Epithelial cell of proximal tubule (primary cell): ENCODE measurements around the gene CWC27. TPM values are rescaled to one million over a fixed set of nuclear protein-coding genes. Genes with fewer than 3 reads are reported as not detected.
A peak's percentile ranks its signal among the peaks of the same experiment; 100 is the strongest.

ENCODE experiments used
- DNase-seq: peaks from one replicate; pipeline ENCODE4 v3.0.0-alpha.2; 2011; ENCODE audit warnings: low read depth
- H3K4me3 ChIP-seq: 2 replicates; pipeline ENCODE4 v1.5.1; 2011; ENCODE audit warnings: low read depth, mild to moderate bottlenecking, low read length
- total RNA-seq: library from RNA; depleted of rRNA; stranded (reverse); fragments of >200 nt; gene quantifications from 2 replicates; pipeline ENCODE4 v1.2.3, GENCODE V29; 2015
- TF ChIP-seq, protein P1 (sequence below): conservative IDR thresholded peaks from 2 replicates; pipeline ENCODE4 v1.5.1; 2012; ENCODE audit warnings: low read depth, mild to moderate bottlenecking, low read length

The CWC27 gene
- total RNA-seq, 1 donor from 2014 or later: 17.6 TPM

DNA sequence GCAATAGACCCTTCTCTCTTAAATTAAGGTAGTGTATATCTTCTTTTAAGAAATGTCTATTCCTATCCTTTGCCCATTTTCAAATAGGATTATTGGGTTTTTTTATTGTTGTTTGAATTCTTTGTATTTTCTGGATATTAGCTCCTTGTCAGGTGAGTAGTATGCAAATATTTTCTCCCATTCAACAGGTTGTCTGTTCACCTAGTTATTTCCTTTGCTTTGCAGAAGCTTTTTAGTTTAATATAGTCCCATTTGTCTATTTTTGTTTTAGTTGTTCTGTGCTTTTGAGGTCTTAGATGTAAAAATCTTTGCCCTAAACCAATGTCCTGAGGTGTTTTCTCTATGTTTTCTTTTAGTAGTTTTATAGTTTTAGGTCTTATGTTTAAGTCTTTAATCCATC, 104.7 kb downstream of the CWC27 start:
- no peak for DNase-seq
- no peak overlapping the region for H3K4me3 ChIP-seq
- TF ChIP-seq, protein P1, sequence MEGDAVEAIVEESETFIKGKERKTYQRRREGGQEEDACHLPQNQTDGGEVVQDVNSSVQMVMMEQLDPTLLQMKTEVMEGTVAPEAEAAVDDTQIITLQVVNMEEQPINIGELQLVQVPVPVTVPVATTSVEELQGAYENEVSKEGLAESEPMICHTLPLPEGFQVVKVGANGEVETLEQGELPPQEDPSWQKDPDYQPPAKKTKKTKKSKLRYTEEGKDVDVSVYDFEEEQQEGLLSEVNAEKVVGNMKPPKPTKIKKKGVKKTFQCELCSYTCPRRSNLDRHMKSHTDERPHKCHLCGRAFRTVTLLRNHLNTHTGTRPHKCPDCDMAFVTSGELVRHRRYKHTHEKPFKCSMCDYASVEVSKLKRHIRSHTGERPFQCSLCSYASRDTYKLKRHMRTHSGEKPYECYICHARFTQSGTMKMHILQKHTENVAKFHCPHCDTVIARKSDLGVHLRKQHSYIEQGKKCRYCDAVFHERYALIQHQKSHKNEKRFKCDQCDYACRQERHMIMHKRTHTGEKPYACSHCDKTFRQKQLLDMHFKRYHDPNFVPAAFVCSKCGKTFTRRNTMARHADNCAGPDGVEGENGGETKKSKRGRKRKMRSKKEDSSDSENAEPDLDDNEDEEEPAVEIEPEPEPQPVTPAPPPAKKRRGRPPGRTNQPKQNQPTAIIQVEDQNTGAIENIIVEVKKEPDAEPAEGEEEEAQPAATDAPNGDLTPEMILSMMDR: no peak

DNA sequence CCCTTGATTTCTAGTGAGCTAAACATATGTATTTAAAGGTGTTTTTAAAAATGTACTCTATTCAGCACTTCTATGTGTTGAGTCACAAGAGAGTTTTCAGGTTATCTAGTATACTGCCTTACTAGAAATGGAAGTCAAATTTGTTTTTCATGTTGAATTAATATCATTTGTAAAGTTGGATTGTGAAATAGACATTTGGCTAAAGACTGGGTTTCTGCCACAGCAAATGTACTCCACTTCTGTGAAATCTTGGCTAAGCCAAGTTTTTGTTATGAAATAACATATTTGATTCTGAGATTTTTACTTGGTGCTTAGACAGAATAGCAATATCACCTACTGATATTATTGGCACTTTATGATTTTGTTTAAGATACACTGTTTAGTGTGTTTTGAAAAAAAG, 106.0 kb downstream of the CWC27 start:
- H3K4me3 ChIP-seq: no peak overlapping the region
- TF ChIP-seq, protein P1: no peak
- no peak for DNase-seq

DNA sequence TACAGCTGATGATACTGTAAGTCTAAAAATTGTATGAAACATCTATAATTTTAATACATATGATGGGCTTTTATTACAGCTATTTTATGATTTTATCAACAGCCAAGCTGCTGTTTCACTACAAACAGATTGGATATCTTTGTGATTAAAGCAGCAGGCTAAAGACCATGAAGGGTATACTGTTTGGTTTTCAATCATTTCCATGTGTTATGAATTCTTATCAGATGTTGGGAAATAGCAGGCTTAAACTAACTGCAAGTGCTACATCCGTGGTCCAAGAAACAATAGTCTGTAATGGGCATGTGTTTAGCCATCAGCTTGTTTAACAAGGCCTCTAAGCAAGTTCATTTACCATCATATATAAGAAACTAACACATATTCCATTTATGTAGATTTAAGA, 107.5 kb downstream of the CWC27 start:
- TF ChIP-seq, protein P1: no peak
- no peak for DNase-seq
- H3K4me3 ChIP-seq: no peak overlapping the region

DNA sequence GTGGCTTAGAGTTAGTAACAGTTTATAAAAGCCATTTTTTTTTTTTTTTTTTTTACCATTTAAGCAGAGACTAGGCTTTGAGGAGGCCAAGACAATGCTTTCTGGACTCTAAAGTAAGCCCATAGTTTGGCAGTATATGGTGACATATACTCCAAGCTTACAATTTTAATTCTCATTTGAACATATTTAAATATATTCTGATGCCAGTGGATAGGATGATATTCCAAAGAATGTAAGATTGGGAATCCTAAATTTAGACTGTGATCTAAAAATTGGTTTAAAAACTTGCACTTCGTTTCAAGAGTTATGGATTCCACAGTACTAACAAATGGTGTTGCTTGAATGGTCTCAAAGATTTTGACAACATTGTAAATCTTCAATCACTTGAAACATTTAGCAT, 112.1 kb downstream of the CWC27 start:
- no peak overlapping the region for H3K4me3 ChIP-seq
- DNase-seq: no peak
- TF ChIP-seq, protein P1: no peak

DNA sequence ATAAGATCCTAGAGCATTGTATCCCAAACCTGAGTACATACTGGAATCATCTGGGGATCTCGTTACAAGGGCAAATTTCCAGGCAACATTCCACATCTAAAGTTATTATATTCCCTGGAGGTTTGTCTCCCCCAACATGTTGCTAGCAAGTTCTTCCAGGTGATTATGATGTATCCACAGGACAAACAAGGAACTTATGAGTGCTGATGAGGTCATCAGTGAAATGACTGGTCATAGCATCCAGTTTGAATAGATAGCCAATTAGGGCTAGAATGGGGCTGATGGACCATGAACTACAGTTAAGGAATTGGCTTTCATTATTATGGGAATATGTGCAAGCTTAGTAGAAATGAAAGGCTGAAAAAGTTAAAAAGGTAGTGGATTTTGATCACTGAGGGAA, 115.2 kb downstream of the CWC27 start:
- TF ChIP-seq, protein P1: no peak
- no peak overlapping the region for H3K4me3 ChIP-seq
- no peak for DNase-seq

DNA sequence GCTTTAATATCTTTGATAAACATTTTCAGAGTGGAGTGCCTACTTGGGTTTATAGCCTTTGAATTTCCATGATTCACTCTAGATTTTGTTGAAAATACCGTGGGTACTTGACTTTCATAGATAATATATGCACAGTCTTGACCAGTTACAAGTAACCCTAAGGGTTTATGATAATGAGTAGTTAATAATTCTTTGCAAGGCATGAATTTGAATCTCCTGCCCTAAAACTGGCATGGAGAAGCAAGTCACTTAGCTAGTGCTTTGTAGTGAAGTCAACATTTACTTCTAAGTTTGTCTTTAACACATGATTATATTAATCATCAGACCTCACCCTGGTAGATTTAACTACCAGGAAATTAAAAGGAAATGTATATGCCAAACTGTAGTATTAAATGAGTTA, 115.8 kb downstream of the CWC27 start:
- peak; percentile 19 for DNase-seq
- H3K4me3 ChIP-seq: no peak overlapping the region
- TF ChIP-seq, protein P1: no peak

DNA sequence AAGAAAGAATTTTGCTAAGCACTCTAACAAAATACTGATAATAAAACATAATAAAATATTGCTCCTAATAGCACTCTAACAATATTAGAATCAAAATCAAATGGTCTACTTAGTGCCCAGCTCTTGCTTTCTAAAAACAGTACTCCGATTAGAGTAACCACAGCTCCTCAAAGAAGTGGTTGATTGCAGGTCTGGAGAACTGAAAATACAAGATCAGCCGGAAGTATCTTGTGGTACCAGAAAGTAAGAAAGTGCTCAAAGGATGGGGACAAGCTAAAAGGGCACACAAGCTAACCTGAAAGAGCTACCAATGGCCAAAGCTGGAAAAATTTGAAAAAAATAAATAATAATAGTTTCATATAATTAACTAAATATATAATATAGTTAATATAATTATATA, 119.2 kb downstream of the CWC27 start:
- no peak overlapping the region for H3K4me3 ChIP-seq
- TF ChIP-seq, protein P1: no peak
- no peak for DNase-seq
